HG03025 (cell line): Measurements from ENCODE around the gene PTPRD.

Experiments
- ATAC-seq: cut with Tn5 transposase; IDR thresholded peaks from one replicate; pipeline ENCODE4 v1.9.1; 2021; ENCODE audit warnings: mild to moderate bottlenecking, moderate library complexity; ENCODE audit not compliant: unreplicated experiment, low FRiP score

The PTPRD gene

DNA sequence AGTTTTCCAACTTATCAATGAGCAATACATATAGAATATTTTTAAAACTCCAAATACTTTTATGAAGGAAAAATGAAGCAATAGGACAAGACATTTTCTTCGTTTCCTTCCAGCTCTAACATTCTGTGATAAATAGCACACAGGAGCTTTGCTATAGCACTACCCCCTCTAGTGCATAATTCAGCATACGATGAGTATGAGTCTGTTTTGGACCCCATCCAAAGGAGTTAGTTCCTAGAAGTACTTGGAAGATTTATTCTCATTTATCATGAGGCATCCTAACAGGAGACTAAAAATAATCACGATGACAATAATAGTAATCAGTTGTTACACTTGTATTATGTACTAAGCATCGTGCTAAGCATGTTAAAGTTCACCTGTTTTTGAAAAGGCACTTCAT is 1751.9 kb downstream of the PTPRD start:
- ATAC-seq: no peak

GRCh38 chr9:8860086-8860485 is 1752.7 kb downstream of the PTPRD start:
- no peak for ATAC-seq

DNA sequence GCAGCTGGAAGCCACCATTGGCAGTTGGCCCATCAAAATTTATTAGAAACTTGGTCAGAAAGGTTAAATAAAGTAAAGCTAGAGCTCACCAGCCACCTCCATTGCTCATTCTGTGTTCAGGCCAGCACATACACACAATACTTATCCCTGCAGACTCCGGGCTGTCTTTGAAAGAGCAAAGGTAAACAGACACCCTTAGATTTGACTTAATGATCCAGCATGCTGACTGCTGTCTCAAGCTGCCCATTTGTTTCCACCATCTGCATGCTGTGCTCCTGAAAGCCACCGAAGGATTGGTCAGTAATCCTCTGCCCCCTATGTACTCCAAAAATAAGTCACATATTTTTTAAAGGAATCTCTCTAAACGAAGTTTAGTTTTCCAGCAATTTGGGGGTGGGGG is 1753.4 kb downstream of the PTPRD start:
- no peak for ATAC-seq

DNA sequence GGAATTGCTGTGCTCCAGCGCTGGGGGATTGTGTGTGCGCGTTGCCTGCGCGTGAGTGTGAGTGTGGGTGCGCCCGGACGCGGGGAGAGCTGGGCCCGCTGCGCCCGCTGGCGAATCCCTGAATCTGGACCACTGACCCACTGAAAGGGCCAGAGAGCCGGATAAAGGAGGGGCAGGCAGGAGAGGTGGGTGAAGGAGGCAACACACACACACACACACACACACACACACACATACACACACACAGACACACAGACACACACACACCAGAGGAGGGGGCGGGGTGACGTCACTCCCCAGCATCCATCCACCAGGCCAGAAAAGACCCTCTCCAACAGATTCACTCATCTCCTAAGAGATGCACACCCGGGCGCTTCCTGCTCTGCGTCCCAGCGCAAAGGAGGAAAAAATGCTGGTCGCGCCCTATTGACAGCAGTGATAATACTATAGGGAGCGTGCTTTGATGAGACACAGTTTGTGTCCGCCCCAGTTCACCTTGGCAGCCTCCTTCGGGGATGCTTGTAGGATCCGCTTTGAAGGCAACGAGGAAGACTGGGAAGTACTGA is 1754.1 kb downstream of the PTPRD start:
- ATAC-seq: no peak

DNA sequence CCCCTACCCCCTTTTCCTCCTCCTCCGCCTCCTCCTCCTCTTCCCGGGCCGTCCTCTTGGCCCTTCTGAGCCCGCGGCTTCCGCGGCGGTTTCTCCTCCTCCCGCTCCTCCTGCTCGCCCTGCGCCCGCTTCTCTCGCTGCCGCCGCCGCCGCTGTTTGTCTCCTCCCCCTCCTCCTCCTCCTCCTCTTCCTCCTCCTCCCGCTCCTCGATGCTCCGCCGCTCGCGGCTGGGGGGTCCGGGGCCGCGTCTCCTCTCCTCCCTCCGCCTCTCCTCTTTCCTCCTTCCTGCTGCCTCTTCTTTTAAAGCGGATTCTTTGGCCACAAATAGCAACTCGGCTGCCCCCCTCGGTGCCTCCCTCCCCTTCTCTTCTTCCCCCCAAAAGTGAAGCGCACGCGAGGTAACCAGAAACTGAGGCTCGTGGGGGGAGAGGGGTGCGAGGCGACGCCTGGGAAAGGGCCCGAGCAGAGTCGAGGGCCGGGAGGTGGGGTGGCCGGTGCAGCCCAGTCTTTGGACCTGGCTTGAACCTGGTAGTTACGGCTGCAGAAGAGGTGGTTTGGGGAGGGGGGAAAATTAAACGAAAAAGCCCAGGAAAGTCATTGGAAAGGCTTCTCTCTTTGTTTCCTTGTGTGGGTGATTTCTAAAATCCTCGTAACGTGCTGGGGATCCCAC is 1754.7 kb downstream of the PTPRD start:
- no peak for ATAC-seq

GRCh38 chr9:8857068-8857925 is 1755.5 kb downstream of the PTPRD start:
- no peak for ATAC-seq

- no peak for ATAC-seq
Observed at GRCh38 chr9:8856396-8857067, 1756.3 kb downstream of the PTPRD start.

GRCh38 chr9:8855046-8855445 is 1757.8 kb downstream of the PTPRD start:
- ATAC-seq: no peak

GRCh38 chr9:8852301-8852864 is 1760.4 kb downstream of the PTPRD start:
- no peak for ATAC-seq

DNA sequence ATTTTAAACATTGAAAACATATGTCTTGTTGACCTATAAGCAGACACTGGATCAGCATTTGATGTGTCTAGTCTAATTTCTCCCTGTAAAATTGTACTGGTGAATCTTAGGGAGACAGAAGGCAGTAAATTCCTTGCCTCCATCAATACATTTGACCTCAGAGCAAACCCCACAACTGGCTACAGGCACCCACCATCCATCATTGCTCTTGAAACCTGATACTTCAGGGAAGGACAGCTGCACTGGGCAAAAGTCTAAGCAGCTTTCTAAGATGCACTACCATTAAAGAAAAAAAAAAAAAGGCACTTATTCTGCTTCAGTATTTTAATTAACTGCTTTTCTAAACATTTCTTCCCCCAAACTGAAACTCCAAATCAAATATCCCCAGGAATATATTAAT is 1761.9 kb downstream of the PTPRD start:
- no peak for ATAC-seq

- no peak for ATAC-seq
Observed at GRCh38 chr9:8845808-8846207, 1767.0 kb downstream of the PTPRD start.

DNA sequence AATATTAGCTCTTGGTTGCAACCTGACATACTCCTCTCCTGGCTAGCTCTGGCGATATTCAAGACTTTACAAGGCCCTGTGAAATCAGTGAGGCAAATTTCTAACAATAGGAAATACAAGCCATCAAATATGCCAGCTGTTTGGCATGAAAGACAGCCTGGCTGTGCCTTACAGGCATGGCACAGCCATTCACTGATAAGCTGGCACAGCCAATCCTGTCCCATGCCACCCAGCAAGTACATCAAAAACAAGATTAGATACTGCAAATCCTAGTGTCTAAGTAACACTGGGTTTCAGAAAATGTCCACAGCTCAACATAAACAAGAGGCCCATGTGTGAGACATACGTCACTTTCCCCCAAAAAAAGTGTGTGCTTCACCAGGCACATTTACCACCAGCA is 1767.4 kb downstream of the PTPRD start:
- no peak for ATAC-seq

GRCh38 chr9:8844549-8844948 is 1768.3 kb downstream of the PTPRD start:
- no peak for ATAC-seq

DNA sequence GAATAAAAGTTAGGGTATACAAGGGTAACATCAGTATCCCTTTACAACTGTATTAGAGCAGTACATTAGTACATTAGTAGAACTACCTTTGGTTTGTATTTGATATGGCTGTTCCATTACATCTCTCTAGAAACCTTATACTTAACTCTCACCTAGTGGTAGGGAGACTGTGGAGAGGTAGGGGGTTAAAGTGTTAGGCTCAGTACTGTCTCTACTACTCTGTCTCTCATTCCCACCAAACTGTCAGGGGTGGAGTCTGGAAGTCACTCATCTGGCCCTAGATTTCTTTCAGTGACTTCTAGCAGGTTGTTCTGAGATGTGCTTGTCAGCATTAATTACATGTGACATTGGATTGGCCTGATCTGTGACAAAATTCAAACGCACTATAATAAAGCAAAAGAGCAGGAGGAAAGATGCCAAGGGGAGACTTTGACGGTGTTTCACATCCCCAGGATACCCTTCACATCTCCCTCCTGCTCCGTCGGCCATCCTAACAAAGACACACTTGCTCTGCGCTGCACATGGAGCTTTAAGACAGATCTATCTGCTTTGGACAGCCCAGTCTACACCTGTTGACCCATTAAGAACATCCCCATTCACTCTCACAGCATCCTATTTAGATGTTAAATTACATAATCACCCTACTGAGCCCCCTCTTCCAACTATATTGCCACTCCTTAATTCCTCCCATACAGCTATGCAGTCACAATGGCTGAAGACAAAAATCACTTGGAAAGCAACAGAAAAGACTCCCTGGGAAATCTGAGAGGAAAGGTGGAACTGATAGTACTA is 1770.2 kb downstream of the PTPRD start:
- ATAC-seq: no peak

DNA sequence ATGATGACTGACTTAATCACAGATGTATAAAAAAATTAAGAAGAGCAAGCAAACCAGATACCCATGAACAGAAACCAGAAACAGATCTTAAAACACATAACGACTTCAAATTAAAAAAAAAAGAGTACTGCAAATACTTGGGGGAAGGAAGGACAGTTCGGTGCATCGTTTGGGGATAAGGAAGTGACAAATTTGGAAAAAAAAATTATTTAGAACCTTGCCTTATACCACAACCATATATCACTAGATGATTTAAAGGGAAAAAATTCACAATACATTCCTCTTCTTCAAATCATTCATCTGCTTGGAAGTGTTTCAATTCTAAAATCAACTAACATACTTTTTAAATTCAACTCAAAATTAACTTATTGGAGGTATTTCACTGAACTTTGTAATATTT is 1774.7 kb downstream of the PTPRD start:
- ATAC-seq: no peak

DNA sequence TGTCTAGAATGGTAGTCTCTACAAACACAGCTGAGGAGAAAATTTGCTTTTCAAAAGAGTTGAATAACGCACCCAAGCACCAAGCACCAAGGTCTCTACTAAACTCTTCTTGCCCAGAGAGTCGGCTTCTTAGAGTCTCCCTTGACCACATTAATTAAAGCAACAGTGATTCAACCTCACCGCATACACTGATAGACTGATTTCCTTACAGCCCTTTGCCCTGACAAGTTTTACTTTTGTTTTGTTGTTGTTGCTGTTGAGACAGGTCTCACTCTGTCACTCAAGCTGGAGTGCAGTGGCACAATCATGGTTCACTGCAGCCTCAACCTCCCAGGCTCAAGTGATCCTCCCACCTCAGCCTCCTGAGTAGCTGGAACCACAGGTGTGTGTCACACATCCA is 1777.5 kb downstream of the PTPRD start:
- ATAC-seq: no peak

DNA sequence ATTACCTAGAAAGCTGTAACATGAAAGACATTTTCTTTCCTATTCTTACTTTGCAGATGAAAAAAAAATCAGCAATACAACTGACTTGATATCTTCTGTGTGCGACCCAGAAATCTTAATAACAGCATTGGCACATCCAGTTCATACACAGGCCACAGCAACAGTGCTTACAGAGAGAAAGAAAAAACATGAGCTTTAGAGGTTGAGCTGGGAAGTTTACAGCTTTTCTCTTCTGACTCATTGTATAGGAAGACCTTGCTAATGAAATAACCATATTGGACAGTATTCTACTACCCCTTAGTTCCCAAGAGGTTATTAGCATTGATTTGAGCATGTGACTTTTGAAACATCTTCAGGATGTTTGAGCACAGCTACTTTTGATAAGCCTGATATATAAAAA is 1779.8 kb downstream of the PTPRD start:
- no peak for ATAC-seq

DNA sequence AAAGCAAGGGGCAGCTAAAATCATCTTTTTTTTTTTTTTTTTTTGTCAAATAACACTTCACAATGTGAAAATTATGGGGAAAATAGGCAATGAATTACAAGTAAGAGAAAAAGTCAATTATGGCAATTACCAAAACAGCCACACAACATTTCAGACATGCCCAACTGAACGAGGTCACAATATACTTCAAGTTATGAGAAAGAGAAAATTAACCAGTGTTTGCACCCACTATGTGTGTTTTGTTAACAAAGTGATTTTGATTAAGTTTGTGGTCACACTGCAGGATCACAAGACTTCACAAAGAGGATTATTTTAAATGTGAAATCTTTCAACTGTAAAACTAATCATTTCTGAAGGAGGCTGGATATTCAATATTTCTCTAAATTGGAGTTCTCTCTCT is 1780.4 kb downstream of the PTPRD start:
- no peak for ATAC-seq

DNA sequence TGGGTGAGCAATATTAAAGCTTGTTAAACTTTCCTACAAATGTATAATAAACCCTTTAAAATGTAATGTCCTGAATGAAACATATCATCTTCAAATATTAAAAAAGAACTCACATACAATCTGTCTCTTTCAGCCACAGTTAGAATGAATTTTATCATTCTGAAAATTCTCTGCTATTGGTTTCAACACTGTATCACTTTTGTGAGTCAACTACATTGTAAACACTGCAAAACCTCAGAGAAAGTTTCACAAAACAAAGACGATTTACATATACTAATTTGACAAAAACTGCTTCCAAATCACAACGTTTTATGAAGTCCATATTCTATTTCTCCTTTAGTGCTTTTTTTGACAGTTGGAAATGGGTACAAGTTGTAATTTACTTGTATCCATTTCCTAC is 1781.2 kb downstream of the PTPRD start:
- ATAC-seq: no peak

DNA sequence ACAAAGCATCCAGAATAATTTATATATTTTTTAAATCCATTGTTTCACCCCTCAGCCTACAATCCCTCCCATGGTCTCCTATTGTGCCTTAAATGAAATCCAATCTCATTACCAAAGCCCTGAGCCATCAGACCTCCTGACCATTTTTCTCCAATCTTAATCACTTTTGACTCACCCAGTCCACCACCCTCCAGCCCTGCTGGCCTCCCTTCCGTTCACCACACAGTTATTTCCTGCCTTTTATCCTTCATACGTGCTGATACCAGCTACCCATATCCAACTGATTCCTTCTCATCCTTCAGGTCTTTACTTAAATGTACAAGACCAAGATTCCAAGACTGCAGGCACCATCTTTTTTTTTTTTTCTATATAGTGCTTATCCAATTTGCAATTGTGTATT is 1786.5 kb downstream of the PTPRD start:
- no peak for ATAC-seq
